HG02885 (cell line): ENCODE data around the gene CIAO2A.
"Not testable (repeated sequence)": the region's sequence is repeated elsewhere in the genome, so short reads cannot be mapped to it uniquely, and the experiment has no call there.

Source experiments
- ATAC-seq: cut with Tn5 transposase; IDR thresholded peaks from one replicate; pipeline ENCODE4 v1.9.1; 2021; ENCODE audit warnings: mild to moderate bottlenecking; ENCODE audit not compliant: unreplicated experiment, poor library complexity

CIAO2A gene

GRCh38 chr15:64112073-64112772 is 18.6 kb upstream of the CIAO2A start:
- no peak for ATAC-seq

GRCh38 chr15:64111679-64112050 is 18.0 kb upstream of the CIAO2A start:
- ATAC-seq, result no peak

- ATAC-seq, result no peak
Observed at GRCh38 chr15:64110950-64111678, 17.5 kb upstream of the CIAO2A start.

GRCh38 chr15:64110108-64110701 is 16.6 kb upstream of the CIAO2A start:
- not testable (repeated sequence) for ATAC-seq

GRCh38 chr15:64107337-64107736 is 13.7 kb upstream of the CIAO2A start:
- no peak for ATAC-seq

GRCh38 chr15:64105113-64105704 is 11.6 kb upstream of the CIAO2A start:
- ATAC-seq, result no peak

GRCh38 chr15:64102497-64102896 is 8.9 kb upstream of the CIAO2A start:
- no peak for ATAC-seq

GRCh38 chr15:64100958-64101357 is 7.3 kb upstream of the CIAO2A start:
- no peak for ATAC-seq

GRCh38 chr15:64099379-64099778 is 5.7 kb upstream of the CIAO2A start:
- no peak for ATAC-seq

- no peak for ATAC-seq
Observed at GRCh38 chr15:64096668-64097384, 3.2 kb upstream of the CIAO2A start.

GRCh38 chr15:64095795-64096667 is 2.4 kb upstream of the CIAO2A start, which contains the start of gene SNX1:
Gene SNX1, plus strand, starts transcription at chr15:64095982. Its CDS starts 32 bp downstream, at chr15:64096014.
- peak; percentile 46 for ATAC-seq

GRCh38 chr15:64095431-64095794 is 1.8 kb upstream of the CIAO2A start:
- no peak for ATAC-seq

GRCh38 chr15:64092864-64093626 is 593 bp downstream of the CIAO2A start:
- peak; percentile 27 for ATAC-seq

- no peak for ATAC-seq
Observed at GRCh38 chr15:64092075-64092820, 1.4 kb downstream of the CIAO2A start.

- ATAC-seq, result no peak
Observed at GRCh38 chr15:64090527-64090926, 3.1 kb downstream of the CIAO2A start.

GRCh38 chr15:64089543-64090280 is 3.9 kb downstream of the CIAO2A start:
- no peak for ATAC-seq

- ATAC-seq, result no peak
Observed at GRCh38 chr15:64082757-64083156, 10.9 kb downstream of the CIAO2A start.
